C1 segment of cervical spinal cord (tissue), 14 donors: ENCODE results near the gene LMNTD2.
A peak's percentile ranks its signal among the peaks of the same experiment; 100 is the strongest.

Experiments used
- DNase-seq, 14 donors: peaks; one replicate each; lab custom pipeline; 2025; lab: John Stamatoyannopoulos, UW

LMNTD2 gene

DNA sequence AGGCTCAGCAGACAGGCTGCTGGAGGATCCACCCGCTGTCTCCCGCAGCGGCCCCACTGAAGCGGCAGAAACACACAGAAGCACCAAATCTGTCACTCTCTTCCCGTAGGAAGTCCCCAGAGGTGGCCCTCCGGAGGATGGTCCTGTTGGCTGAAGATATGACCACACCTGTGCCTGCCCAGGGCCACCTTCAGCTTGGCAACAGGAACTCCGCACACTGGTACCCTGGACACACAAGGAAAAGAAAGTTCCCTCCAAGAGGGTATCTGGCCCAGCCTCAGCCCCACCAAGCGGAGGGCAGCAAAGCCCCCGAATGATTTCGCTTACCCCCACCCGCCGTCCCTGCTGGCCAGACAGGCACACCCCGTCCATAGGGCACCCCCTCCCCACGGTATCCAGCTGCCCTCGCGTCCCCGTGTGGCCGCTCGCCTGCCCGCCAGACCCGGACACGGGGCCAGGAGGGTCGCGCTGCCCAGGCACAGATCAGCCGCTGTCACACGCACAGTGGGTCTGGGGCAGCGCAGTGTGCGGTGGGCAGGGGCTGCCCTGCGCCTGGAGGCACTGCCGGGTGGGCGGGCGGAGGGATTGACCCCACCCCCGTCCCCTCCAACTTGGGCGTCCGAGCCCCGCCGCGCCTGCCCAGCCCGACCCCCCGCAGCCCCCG, 7.2 kb upstream of the LMNTD2 start:
- DNase-seq: no peak

DNA sequence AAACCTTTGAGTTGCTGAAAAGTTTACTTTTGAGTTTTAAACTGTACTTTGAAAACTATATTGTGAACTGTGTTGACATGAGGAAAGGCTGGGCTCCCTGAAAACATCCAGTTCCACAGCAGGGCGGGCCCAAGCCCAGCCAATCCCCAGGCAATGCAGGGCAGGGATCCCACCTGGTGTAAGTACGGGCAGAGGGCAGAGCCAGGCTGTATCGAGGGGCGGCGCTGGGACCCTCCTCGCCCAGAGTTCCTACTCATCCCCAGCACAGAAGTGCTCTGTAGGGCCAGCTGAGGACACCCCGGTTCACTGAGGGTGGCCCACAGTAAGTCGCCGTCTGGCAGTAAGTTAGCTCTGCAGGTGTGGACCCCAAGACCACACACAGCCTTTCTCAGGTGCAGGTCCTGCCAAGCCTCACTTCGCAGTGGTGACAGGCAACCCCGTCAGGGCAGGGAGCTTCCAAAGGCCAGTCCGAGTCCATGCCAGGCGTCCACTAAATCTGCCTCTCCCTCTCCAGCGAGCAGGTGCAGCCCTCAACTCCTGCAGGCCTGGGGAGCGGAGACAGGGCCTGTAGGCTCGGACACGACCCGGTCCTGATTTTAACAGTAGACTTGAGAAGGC, 6.6 kb upstream of the LMNTD2 start:
- DNase-seq: no peak

DNA sequence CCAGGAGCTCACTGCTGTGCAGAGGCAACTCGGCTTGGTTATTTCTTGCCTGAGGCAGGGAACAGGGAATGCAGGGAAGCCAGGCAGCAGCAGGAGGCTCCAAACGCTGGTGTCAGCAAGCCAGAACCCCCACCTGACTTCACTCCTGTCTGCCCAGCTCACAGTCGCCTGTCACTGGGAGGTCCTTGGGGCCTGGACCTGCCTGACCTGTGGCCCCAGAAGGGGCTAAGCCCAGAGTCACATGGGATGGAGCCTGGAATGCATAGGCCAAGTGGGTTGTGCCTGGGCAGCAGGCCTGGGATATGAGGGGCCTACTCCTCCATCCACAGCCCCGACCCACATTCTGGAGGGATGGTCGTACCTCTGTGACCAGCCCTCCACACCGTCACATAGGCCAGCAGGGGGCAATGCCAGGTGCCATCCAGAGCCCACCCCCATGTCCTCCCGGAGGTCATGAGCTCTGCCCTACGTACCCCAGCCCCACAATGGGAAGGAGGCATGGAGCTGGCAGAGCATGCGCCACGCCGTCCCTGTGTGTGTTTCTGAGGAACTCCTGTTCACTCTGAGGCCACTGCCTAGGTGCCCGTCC, 5.5 kb upstream of the LMNTD2 start:
- no peak for DNase-seq

DNA sequence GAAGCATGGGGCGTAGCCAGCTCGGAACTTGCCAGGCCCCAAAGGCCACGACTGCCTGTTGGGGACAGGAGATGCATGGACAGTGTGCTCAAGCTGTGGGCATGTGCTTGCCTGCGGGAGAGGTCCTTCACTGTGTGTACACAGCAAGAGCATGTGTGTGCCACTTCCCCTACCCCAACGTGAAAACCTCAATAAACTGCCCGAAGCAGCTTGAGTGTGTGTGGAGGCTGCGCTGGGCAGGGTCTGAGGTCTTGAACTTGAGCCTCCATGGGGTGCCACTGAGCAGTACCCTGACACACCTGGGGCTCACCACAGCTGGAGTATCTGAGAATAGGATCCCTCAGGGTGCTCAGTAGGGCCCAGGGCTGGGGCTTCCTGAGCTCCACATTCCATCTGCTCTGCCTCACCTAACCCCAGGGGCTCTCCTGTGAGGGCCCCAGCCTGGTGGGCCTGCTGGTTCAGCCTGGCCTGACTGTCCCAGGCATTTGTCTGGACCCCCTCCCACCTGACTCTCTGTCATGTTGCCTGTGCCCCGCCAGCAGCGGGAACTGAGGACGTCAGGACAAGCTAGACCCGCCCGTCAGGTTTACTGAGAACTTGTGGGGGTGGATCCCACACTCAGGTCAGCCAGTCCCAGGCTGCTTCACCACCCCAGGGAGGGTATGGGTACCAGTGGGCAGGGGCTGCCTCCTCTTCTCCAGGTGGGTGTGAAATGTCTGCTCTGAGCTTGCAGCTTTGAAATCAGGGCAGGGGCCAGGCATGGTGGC, 3.5 kb upstream of the LMNTD2 start:
- no peak for DNase-seq

DNA sequence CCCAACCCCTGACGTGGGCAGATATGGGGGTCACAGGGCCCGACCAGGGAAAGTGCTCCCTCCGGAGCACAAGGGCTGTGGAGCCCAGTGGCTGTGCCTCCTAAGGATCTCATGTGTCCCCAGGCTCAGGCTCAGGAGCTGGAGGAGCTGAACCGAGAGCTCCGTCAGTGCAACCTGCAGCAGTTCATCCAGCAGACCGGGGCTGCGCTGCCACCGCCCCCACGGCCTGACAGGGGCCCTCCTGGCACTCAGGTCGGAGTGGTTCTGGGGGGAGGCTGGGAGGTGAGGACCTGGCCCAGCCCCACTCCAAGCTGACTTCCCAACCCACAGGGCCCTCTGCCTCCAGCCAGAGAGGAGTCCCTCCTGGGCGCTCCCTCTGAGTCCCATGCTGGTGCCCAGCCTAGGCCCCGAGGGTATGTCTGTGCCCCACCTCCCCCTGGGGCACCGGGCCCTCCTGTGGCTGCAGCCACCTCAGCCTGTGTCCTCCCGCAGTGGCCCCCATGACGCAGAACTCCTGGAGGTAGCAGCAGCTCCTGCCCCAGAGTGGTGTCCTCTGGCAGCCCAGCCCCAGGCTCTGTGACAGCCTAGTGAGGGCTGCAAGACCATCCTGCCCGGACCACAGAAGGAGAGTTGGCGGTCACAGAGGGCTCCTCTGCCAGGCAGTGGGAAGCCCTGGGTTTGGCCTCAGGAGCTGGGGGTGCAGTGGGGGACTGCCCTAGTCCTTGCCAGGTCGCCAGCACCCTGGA, 2.7 kb upstream of the LMNTD2 start:
- no peak for DNase-seq

DNA sequence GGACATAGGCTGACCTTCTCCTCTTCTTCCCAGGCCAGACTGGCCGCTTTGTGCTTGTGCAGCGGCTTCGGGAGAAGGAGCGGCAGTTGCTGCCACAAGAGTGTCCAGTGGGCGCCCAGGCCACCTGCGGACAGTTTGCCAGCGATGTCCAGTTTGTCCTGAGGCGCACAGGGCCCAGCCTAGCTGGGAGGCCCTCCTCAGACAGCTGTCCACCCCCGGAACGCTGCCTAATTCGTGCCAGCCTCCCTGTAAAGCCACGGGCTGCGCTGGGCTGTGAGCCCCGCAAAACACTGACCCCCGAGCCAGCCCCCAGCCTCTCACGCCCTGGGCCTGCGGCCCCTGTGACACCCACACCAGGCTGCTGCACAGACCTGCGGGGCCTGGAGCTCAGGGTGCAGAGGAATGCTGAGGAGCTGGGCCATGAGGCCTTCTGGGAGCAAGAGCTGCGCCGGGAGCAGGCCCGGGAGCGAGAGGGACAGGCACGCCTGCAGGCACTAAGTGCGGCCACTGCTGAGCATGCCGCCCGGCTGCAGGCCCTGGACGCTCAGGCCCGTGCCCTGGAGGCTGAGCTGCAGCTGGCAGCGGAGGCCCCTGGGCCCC, 1.6 kb upstream of the LMNTD2 start:
- no peak for DNase-seq

DNA sequence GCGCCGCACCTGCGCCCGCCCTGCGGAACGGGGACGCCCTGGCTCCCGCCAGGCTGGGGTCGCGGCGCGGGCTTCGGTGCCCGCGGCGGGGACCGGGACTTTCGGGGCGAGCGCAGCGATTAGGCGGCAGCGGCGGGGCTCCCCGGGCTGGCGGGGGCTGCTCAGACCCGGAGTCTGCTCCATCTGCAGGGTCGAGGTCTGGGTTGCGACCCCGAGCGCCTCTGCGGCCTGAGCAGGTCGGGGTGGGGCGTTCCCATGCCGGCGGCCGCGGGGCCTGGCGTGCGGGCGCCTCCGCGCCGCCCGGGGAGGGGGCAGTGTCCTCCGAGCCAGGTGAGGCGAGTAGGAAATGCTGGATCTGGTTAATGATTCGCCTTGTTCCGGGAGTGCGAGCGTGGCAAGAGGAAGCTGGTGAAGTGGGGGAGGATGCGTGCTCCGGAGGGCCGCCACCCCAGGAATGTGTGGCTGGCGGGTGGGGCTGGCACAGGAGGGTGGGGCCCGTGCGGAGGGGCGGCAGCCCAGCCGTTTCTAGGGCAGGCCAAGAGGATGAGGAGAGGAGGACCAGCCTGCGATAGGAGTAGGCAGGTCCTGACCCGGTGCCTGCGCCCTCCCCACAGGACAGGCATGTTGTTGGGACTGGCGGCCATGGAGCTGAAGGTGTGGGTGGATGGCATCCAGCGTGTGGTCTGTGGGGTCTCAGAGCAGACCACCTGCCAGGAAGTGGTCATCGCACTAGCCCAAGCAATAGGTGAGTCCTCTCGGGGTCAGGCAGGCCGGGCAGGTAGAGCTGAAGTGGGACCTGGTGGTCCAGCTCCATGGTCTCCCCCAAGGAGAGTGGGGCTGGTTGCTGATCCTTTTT, 838 bp upstream of the LMNTD2 start:
- DNase-seq: no peak

DNA sequence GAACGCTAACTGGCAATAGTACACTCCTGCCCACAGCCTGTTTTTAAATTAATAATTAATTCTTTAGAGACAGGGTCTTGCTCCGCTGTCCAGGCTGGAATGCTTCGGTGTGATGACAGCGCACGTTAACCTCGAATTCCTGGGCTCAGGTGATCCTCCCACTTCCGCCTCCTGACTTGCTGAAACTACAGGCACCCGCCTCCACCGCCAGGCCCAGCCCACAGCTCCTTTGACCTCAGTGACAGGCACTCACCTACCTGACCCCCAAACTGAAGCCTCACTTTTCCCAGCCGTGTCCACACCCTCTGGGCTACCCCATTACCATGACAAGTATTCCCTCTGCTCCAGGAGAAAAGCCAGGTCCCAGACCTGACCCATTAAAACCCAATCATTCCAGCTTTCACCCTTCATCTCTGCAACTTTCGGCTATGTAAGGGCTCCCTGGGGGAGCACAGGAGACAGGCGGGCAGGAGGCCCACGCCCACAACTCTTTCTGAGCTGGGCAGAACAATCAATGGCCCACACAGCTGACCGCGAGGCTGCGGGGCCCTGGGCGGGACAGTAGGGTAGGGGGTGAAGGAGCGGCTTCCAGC, 730 bp downstream of the LMNTD2 start:
- no peak for DNase-seq

DNA sequence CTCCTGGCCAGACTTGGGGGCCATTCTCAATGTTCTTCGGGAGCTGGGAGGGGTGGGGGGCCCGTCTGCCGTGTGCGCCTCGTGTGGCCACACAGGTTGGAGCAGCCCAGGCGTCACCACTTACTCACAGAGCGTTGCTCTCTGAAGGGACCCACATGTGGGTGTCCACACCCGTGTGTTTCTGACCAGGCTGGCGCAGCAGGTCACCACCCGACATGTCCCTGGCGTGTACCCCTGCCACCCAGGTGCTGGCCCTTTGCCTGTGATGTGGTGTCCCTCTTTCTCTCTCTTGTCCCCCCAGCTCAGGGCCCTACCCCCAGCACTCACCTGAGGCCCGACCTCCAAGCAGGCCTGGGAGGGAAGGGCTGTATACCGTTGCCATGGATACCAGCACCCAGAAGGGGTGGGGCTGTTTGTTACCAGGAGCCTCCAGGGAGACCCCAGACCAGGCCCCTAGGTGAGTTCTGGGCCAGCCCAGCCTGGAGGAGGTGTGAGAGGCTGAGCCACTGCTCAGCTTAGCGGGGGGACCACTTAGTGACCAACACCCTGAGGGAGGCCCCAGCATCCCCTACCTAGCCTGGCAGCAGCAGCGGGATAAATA, 1.4 kb downstream of the LMNTD2 start:
- DNase-seq: no peak

DNA sequence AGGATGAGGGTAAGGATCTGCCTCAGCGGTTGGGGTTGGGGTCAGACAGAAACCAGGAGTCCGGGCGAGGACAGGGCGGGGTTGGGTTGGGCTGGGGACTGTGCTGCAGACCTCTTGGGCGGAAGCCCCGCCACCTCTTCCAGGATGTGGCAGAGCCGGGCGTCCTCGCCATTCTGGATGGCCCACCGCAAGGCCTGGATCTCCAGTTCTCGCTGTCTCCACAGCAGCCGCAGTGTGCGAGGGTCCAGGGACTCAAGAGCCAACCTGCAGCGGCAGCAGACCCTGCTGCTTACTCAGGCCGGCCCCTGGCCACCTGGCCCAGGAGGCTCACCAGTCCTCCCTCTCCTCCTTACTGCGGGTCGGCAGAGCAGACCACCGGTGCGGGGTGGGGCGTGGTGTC, 2.0 kb downstream of the LMNTD2 start:
- no peak for DNase-seq

DNA sequence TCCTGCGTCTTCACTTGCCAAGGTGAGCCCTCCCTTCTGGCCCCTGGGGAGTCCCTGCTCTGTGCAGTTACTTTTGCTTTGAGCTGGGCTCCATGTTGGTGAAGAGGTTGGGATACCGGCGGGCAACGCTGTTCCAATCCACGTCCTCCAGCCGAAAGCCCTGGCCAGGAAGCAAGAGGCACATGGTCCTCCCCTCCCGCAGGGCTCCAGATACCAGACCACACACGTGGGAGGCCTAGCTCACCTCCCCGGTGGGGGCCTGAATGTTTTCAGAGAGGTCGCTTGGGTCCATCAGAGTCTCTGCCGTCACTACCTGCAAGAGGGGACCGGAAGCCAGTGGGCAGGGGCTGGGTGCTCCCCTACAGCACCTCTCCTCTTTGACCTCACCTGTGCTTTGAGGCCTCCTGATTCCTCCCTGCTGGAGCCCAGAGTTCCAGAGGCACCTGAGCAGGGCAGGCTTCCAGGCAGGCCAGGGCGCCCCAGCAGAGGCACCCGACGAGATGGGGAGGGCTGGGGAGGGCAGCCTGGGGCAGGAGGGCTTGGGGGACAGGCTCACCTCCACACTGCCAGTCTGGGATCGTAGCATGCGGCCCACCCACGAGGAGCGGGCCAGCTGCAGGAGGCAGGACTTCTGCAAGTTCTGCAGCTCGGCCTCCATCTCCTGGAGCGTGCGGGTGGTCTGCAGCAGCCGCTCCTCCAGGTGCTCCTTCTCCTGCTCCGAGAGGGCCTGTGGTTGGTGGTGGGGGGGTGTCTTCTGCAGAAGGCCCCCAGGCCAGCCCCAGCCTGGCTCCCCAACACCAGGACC, 3.0 kb downstream of the LMNTD2 start:
- DNase-seq: no peak

DNA sequence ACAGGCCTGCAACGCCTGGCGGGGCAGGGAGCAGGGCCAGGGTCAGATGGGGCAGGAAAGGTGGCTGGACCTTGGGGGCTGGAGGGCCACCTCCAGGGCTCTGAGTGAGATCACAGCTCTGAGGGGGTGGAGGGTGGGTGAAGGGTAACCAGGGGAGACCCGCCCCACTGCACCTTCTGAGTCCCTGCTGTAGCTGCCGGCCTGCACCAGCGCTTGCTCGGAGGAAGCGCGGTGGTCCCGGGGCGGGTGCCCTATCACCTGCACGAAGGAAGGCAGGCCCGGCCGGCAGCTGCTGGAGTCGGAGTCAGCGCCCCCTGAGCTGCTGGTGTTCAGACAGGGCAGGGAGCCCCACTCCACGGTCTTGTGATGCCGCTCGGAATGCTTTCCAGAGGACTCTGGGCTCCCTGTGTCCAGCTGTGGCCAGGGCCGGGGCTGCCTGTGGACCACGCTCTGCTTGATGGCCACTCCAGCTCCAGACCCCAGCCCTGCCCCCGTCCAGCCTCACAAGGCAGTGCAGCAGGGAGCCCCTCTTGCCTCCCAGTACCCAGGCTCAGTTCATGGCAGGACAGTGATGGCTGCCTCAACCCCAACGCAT, 3.8 kb downstream of the LMNTD2 start:
- no peak for DNase-seq

DNA sequence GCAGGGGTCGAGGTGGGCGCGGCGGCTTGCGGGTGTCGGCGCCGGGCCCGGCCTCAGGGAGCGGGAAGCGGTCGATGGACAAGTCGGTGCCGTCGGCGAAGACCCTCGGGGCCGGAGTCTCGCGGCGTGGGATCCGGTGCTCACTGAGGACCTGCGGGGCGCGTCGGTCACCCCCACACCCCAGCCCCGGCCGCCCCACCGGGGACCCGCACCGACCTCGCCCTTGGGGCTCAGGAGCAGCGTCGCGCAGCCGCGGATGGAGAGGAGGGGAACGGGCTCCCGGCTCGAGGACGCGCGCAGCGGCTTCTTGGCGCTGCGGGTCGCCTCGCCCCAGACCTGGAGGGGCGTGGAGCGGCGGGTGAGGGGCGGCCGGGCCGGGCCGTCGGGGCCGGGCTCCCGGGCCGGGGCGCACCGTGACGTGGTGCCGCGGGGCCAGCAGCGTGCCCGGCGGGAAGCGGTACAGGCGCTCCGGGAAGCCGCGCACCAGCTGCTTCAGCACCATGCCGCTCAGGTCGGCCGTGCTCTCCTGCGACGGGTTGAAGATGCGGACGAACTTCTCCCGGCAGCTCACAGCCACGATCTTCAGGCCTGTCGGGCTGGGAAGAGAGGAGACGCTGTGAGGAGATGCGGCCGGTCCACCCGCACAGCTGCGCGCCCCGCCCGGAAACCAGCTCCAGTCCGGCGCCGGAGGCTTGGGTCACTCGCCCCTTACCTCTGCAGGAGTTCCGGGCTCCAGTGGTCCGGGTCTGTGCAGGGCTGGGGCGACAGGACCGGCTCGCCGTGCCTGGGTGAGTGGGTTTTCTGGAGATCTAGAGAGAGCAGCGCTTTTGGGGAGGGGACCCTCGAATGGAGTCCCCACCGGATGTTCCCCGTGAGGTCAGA, 4.5 kb downstream of the LMNTD2 start:
- no peak for DNase-seq

DNA sequence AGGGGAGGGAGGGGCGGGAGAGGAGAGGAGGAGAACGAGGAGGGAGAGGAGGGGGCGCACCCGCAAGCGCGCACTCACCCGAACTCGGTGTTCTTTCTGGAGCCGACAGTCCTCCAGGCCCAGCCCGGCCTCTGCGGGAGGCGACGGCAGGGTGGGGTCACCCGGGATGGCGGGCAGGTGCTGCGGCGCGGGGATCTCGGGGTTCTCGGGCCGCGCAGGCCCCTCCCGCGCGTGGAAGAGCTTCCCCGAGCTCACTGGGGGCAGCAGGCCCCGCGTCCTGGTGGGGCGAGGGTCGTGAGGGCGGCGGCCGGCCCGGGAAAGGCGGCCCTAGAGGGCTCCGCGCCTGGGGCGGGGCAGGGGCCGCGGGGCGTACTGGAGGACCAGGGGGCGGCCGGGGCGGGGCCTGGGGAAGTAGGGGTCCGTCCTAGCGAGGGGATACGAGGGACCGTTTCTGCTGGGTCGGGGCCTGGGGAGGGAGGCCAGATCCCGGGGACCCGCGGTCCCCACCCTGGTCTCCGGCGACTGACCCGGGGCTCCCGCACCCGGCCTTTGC, 5.2 kb downstream of the LMNTD2 start:
- DNase-seq: no peak

DNA sequence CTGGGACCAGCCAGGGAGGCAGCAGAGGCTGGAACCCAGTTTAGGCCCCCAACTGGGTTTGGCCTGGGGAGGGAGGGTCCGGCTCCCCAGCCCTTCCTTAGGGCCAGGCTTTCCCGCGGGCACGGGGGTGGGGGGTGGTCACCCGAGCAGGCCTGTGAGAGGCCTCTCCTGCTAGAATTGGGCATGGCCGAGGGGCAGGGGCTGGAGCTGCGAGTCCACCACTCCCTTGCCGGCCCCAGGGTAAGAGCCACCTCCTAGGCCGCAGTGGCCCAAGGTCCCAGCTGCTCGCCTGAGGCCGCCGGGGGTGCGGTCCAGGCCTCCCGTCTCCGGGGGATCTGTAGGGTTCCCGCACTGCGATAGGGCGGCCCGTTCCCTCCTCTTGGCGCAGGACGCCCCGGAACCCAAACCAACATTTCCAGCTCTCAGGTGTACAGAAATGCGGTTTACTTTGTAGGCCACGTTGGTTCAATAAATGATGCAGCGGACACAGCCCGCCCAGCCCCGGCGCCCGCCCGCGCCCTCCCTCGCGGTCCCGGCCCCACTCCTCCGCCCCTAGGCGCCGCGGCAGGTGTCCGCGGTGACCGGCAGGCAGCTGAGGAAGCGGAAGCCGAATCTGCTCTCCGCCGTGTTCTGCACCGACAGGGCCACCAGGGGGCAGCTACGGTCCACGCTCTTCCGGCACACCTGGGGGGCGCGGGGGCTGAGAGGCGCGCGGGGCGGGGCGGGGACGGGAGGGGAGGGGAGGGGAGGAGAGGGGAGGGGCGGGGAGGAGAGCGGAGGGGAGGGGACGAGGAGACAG, 5.9 kb downstream of the LMNTD2 start:
- peak in 1 of 14 donors; percentile 56 for DNase-seq

DNA sequence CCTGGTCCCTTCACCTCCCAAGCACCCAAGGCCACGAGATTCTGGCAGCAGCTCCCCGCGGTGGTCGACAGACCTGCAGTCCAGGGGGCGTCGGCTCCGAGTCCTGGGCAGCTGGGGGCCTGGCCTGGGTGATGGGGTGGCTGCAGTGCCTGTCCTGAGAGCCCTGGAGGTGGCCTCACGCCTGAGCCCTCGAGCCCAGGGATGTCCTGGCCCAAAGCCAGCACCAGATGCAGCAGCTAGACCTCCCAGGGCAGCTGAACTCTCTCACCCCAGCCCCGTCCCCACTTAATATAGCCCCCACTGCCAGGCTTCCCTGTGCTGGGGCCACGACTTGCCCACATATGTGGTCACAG, 6.6 kb downstream of the LMNTD2 start:
- no peak for DNase-seq
